K562 (cell line): ENCODE results near the gene PTCH2. TPM values are rescaled to one million over a fixed set of nuclear protein-coding genes. Genes with fewer than 3 reads are reported as not detected.

Experiments
- ARID4B ChIP-seq: sonication (generic); formaldehyde crosslinking; IDR thresholded peaks from 2 replicates; pipeline ENCODE4 v1.8.0; 2022; ENCODE audit warnings: mild to moderate bottlenecking, missing genetic modification reagents
- ARNT ChIP-seq, 2 experiments: fragments of 450-650 bp; IDR thresholded peaks; 2 replicates each; pipeline ENCODE4 v1.6.1; 2016; ENCODE audit warnings: mild to moderate bottlenecking in 1 of 2
- ATF2 ChIP-seq: sonication (generic); formaldehyde crosslinking; IDR thresholded peaks from 2 replicates; pipeline ENCODE4 v1.8.1; 2022; ENCODE audit warnings: missing genetic modification reagents
- BRD4 ChIP-seq: fragments of 200-600 bp; sonication (generic); IDR thresholded peaks from 2 replicates; pipeline ENCODE4 v1.6.1; 2017; ENCODE audit warnings: inconsistent platforms
- CCAR2 ChIP-seq: fragments of 200-400 bp; formaldehyde crosslinking; IDR thresholded peaks from 2 replicates; pipeline ENCODE4 v1.6.1; 2017; ENCODE audit warnings: mild to moderate bottlenecking, low read depth, low read length
- ELF4 ChIP-seq: fragments of 450-650 bp; formaldehyde crosslinking; IDR thresholded peaks from 2 replicates; pipeline ENCODE4 v1.4.0; 2022; ENCODE audit warnings: missing genetic modification characterization
- ETS2 ChIP-seq: IDR thresholded peaks from 2 replicates; pipeline ENCODE4 v1.6.1; 2016; ENCODE audit warnings: borderline replicate concordance, missing genetic modification characterization, mild to moderate bottlenecking, moderate library complexity, missing compliant biosample characterization; ENCODE audit not compliant: poor library complexity, severe bottlenecking
- GATAD2A ChIP-seq: fragments of 450-650 bp; IDR thresholded peaks from 2 replicates; pipeline ENCODE4 v1.6.1; 2017
- HDAC2 ChIP-seq: fragments of 450-650 bp; IDR thresholded peaks from 2 replicates; pipeline ENCODE4 v1.6.1; 2016; ENCODE audit warnings: mild to moderate bottlenecking
- JUN ChIP-seq, 2 experiments: sonication (generic) in 1 of 2; formaldehyde crosslinking in 1 of 2; IDR thresholded peaks; 2 replicates each; pipeline versions ENCODE4 v1.6.1 to v1.8.0; 2012 to 2022; ENCODE audit warnings: borderline replicate concordance in 2 of 2, mild to moderate bottlenecking in 2 of 2, improper control_type of control experiment in 1 of 2, low read depth in 1 of 2, low read length in 1 of 2, missing genetic modification reagents in 1 of 2
- KAT8 ChIP-seq: fragments of 450-650 bp; IDR thresholded peaks from 2 replicates; pipeline ENCODE4 v1.6.1; 2016; ENCODE audit warnings: low read depth, mild to moderate bottlenecking
- MEIS2 ChIP-seq: fragments of 450-650 bp; IDR thresholded peaks from 2 replicates; pipeline ENCODE4 v1.6.1; 2014; ENCODE audit warnings: mild to moderate bottlenecking; ENCODE audit not compliant: partially characterized antibody
- MXD1 ChIP-seq: fragments of 250-450 bp; sonication (Bioruptor Pico); IDR thresholded peaks from 2 replicates; pipeline ENCODE4 v1.8.0; 2021; ENCODE audit warnings: borderline replicate concordance, mild to moderate bottlenecking, moderate library complexity; ENCODE audit not compliant: poor library complexity, severe bottlenecking
- NR2C1 ChIP-seq, 2 experiments: fragments of 450-650 bp; IDR thresholded peaks; 2 replicates each; pipeline ENCODE4 v1.6.1; 2017; ENCODE audit warnings: mild to moderate bottlenecking in 2 of 2, antibody characterized with exemption in 1 of 2, inconsistent platforms in 1 of 2, missing compliant biosample characterization in 1 of 2, missing genetic modification characterization in 1 of 2
- PTTG1 ChIP-seq: fragments of 450-650 bp; IDR thresholded peaks from 2 replicates; pipeline ENCODE4 v1.6.1; 2016; ENCODE audit warnings: low read depth, mild to moderate bottlenecking, missing genetic modification characterization, missing compliant biosample characterization
- SOX6 ChIP-seq: fragments of 450-650 bp; IDR thresholded peaks from 2 replicates; pipeline ENCODE4 v1.6.1; 2014; ENCODE audit warnings: mild to moderate bottlenecking
- SP1 ChIP-seq: sonication (generic); formaldehyde crosslinking; IDR thresholded peaks from 2 replicates; pipeline ENCODE4 v1.8.1; 2022; ENCODE audit warnings: mild to moderate bottlenecking, missing genetic modification reagents
- STAT5A ChIP-seq: IDR thresholded peaks from 2 replicates; pipeline ENCODE4 v1.6.1; 2012; ENCODE audit warnings: low read length, inconsistent platforms, borderline replicate concordance
- TBP ChIP-seq: optimal IDR thresholded peaks from 2 replicates; pipeline ENCODE3; 2011; ENCODE audit warnings: low read depth, low read length, improper control_type of control experiment
- TCFL5 ChIP-seq: fragments of 250-450 bp; sonication (Bioruptor Pico); conservative IDR thresholded peaks from 2 replicates; pipeline ENCODE4 v1.6.1; 2021; ENCODE audit warnings: mild to moderate bottlenecking, moderate library complexity, matching md5 sums
- U2AF2 ChIP-seq: fragments of 200-400 bp; formaldehyde crosslinking; optimal IDR thresholded peaks from 2 replicates; pipeline ENCODE3; 2017; ENCODE audit warnings: low read depth, mild to moderate bottlenecking, low read length
- ZNF347 ChIP-seq: fragments of 450-650 bp; formaldehyde crosslinking; IDR thresholded peaks from 2 replicates; pipeline ENCODE4 v1.4.0; 2020; ENCODE audit warnings: low read depth, mild to moderate bottlenecking, moderate library complexity
- polyA plus RNA-seq, 8 experiments: library from polyadenylated mRNA; depleted of rRNA in 4 of 8; stranded (reverse) in 5 of 8; unstranded in 3 of 8; fragments of >200 nt; fragmentation: Nextera tagmentation in 2 of 8; fragmentation: Illumina TruSeq in 1 of 8; extraction: Ambion mirVana in 2 of 8; extraction: Trizol in 1 of 8; gene quantifications; 2 replicates each; pipeline versions ENCODE4 v1.2.1 to v1.2.3, GENCODE V29; 2011 to 2014; ENCODE audit warnings: inconsistent platforms in 1 of 8, missing spikeins in 1 of 8
- total RNA-seq, 7 experiments: library from RNA; depleted of rRNA in 6 of 7; stranded (reverse); fragments of >200 nt in 6 of 7; fragmentation: Illumina TruSeq in 2 of 7; extraction: Trizol in 2 of 7; gene quantifications; 2 replicates each; pipeline versions ENCODE4 v1.2.1 to v1.2.3, GENCODE V29; 2011 to 2021; ENCODE audit warnings: low replicate concordance in 1 of 7

PTCH2 gene
- total and polyA plus RNA-seq, 9 of the 15 experiments (the other 6 are each of a cell fraction or from before 2014, with no cell fraction given): 0.15 to 27.3 (median 0.48) TPM; not detected in 1

- TF ChIP-seq ATF2 (CRISPR knock-in tag) (no peak), ELF4 (CRISPR knock-in tag) (0 out of 2 replicates have a peak, but pooled peaks have one; percentile 16), BRD4 (no peak), SOX6 (peak; percentile 65; the same call in 1 of the 2 replicates), ARID4B (peak; percentile 96), TCFL5 (no peak; the same call in 1 of the 2 replicates), U2AF2 (no peak), ARNT (IDR thresholded peaks at IDR 0.05) (peak in 1 of 2 experiments; percentile 24; a peak in 1 of 4 replicates), PTTG1 (tag) (no peak), MXD1 (CRISPR knock-in tag) (peak; percentile 59), JUN (IDR thresholded peaks at IDR 0.05; ENCODE audit: borderline replicate concordance, low read depth, low read length) (peak; percentile 47; the same call in 1 of the 2 replicates), JUN (CRISPR knock-in tag; IDR thresholded peaks at IDR 0.05; ENCODE audit: borderline replicate concordance) (peak; percentile 83), NR2C1 (IDR thresholded peaks at IDR 0.05) (no peak), NR2C1 (tag; IDR thresholded peaks at IDR 0.05) (peak; percentile 17; the same call in 1 of the 2 replicates), CCAR2 (no peak), MEIS2 (peak; percentile 17), KAT8 (no peak), ZNF347 (CRISPR knock-in tag) (no peak), GATAD2A (peak; percentile 84; the same call in 1 of the 2 replicates), TBP (peak; percentile 96), ETS2 (tag) (no peak), SP1 (CRISPR knock-in tag) (peak; percentile 86; the same call in 1 of the 2 replicates), STAT5A (peak; percentile 7; the same call in 1 of the 2 replicates), HDAC2 (peak; percentile 98)
Measured at GRCh38 chr1:44799770-44800584, 43.1 kb downstream of the PTCH2 start, which contains the start of gene PLK3 (continued).
